ENCODE data around the gene RGS10.
"Not testable (repeated sequence)": the region's sequence is repeated elsewhere in the genome, so short reads cannot be mapped to it uniquely, and the experiment has no call there.

RGS10 gene

GRCh38 chr10:119463195-119463594 lies 79.3 kb downstream of the RGS10 start:
- not testable (repeated sequence) for H3K27ac ChIP-seq (ENCODE audit: low read length); H3K9me3 ChIP-seq (ENCODE audit: control insufficient read depth in 1 of 2, low read length in 2 of 2); H3K4me3 ChIP-seq (ENCODE audit: low read depth in 1 of 2, low read length in 2 of 2); H3K36me3 ChIP-seq (ENCODE audit: control insufficient read depth in 1 of 2, insufficient read depth in 2 of 2, low read length in 2 of 2); H3K4me1 ChIP-seq (ENCODE audit: control insufficient read depth in 1 of 2, insufficient read depth in 2 of 2, low read length in 2 of 2); H3K27me3 ChIP-seq (ENCODE audit: low read depth, low read length)

DNA sequence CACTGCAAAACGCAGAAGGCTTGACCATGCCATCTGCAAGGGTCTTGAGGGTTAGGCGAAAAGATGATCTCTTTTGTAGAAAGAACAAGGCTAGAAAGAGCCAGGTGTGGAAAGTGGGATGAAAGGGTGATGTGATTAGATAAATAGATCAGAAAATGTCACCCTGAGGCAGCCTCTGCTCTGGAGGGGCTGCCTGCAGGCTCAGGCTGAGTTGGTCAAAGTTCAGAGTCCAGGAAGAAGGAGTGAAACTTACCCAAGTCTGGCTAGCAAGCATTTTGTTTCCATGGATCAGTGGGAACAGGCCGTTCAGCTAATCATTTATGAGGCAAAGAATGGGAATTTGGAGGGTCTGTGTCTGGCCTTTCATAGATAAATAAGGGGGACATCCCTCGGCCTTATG lies 79.7 kb downstream of the RGS10 start:
- Histone ChIP-seq H3K9me3 (ENCODE audit: control insufficient read depth in 1 of 2, low read length in 2 of 2) (no peaks in the 10 kb centered on the region), H3K36me3 (ENCODE audit: control insufficient read depth in 1 of 2, insufficient read depth in 2 of 2, low read length in 2 of 2) (no peaks in the 10 kb centered on the region), H3K4me3 (ENCODE audit: low read depth in 1 of 2, low read length in 2 of 2) (no peak overlapping the region), H3K27ac (ENCODE audit: low read length) (no peak overlapping the region), H3K4me1 (ENCODE audit: control insufficient read depth in 1 of 2, insufficient read depth in 2 of 2, low read length in 2 of 2) (no peaks in the 10 kb centered on the region), H3K27me3 (ENCODE audit: low read depth, low read length) (no peaks in the 10 kb centered on the region)

- Histone ChIP-seq H3K36me3 (ENCODE audit: control insufficient read depth in 1 of 2, insufficient read depth in 2 of 2, low read length in 2 of 2) (no peaks in the 10 kb centered on the region), H3K9me3 (ENCODE audit: control insufficient read depth in 1 of 2, low read length in 2 of 2) (no peaks in the 10 kb centered on the region), H3K4me3 (ENCODE audit: low read depth in 1 of 2, low read length in 2 of 2) (no peak overlapping the region), H3K27me3 (ENCODE audit: low read depth, low read length) (no peaks in the 10 kb centered on the region), H3K27ac (ENCODE audit: low read length) (no peak overlapping the region), H3K4me1 (ENCODE audit: control insufficient read depth in 1 of 2, insufficient read depth in 2 of 2, low read length in 2 of 2) (no peaks in the 10 kb centered on the region)
Observed at GRCh38 chr10:119461923-119462322, 80.6 kb downstream of the RGS10 start.

- H3K27ac ChIP-seq (ENCODE audit: low read length) = no peak overlapping the region
- H3K27me3 ChIP-seq (ENCODE audit: low read depth, low read length) = no peaks in the 10 kb centered on the region
- H3K36me3 ChIP-seq (ENCODE audit: control insufficient read depth in 1 of 2, insufficient read depth in 2 of 2, low read length in 2 of 2) = peaks cover 0 to 4% of the 10 kb centered on the region in 2 donors
- H3K4me3 ChIP-seq (ENCODE audit: low read depth in 1 of 2, low read length in 2 of 2) = no peak overlapping the region
- no peaks in the 10 kb centered on the region for H3K9me3 ChIP-seq (ENCODE audit: control insufficient read depth in 1 of 2, low read length in 2 of 2)
- H3K4me1 ChIP-seq (ENCODE audit: control insufficient read depth in 1 of 2, insufficient read depth in 2 of 2, low read length in 2 of 2) = no peaks in the 10 kb centered on the region
Observed at GRCh38 chr10:119461380-119461779, 81.1 kb downstream of the RGS10 start.

DNA sequence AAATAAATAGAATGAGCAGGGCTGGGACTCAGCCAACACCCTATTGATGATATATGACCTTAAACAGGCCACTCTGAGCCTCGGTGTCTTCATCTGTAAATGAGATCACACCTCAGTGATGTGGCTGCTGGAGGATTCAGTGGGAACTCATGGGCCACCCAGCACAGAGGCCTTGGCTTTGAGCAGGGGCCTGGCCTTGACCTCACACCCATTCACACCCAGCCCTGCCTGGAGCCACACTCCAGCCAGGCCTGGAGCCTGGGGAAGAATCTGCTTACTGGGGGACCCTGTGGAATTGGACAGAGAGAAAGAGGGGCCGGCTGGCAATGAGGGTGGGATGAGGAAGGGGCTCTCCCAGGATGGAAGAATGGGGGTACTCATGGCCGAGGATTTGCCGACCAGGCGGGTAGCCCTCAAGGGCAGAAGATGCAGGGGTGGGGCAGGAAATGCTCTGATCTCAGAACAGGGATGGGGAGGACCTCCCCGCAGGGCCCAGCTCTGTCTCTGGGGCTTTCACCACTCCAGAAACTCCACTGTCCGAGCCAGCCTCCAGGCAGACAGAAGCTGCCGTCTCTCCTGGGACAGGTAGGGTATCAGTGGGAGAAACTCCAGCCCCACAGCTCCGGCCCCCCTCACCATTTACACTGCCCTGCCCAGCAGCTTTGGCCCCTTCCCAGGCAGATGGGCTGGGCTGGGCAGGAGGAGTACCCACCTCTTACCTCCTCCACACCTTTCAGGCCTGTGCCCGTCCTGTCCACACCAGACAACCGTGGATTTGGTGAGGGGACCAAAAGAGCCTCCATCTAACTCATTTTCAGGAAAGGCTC lies 81.9 kb downstream of the RGS10 start:
- Histone ChIP-seq H3K4me1 (ENCODE audit: control insufficient read depth in 1 of 2, insufficient read depth in 2 of 2, low read length in 2 of 2) (no peaks in the 10 kb centered on the region), H3K27ac (ENCODE audit: low read length) (no peak overlapping the region), H3K27me3 (ENCODE audit: low read depth, low read length) (no peaks in the 10 kb centered on the region), H3K36me3 (ENCODE audit: control insufficient read depth in 1 of 2, insufficient read depth in 2 of 2, low read length in 2 of 2) (peaks cover 0 to 12% of the 10 kb centered on the region in 2 donors), H3K9me3 (ENCODE audit: control insufficient read depth in 1 of 2, low read length in 2 of 2) (no peaks in the 10 kb centered on the region), H3K4me3 (ENCODE audit: low read depth in 1 of 2, low read length in 2 of 2) (no peak overlapping the region)

DNA sequence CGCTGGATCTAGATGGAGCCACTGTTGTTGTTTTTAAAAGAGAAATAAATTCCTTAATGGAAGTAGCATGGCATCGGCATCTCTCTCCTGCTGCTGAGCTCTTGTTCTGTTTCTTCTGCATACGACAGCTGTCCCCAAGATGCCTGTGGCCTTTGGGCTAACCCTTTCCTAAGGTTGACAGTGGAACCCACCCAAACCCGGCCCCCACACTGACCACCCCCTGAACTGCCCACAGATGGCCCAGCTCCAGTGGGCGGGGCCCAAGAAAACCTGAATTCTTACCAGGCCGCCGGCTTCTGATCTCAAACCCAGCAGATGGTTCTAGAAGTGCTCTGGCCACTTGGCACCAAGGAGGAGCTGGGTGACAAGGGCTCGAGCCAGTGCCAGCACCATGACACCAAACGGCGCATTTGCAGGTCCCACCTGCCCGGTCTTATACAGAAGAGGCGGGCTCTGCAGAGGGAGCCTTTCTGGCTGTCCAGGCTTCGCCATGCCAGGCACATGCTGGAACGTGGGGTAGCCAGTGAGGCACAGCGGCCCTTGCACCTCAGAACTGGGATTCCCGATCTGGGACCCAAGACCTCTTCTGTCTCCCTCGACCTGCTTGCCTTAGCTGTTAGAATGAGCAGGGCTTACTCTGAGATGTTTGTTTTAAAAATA lies 82.7 kb downstream of the RGS10 start:
- H3K4me3 ChIP-seq (ENCODE audit: low read depth in 1 of 2, low read length in 2 of 2) = no peak overlapping the region
- no peak overlapping the region for H3K27ac ChIP-seq (ENCODE audit: low read length)
- H3K36me3 ChIP-seq (ENCODE audit: control insufficient read depth in 1 of 2, insufficient read depth in 2 of 2, low read length in 2 of 2) = peaks cover 0 to 14% of the 10 kb centered on the region in 2 donors
- no peaks in the 10 kb centered on the region for H3K9me3 ChIP-seq (ENCODE audit: control insufficient read depth in 1 of 2, low read length in 2 of 2)
- no peaks in the 10 kb centered on the region for H3K27me3 ChIP-seq (ENCODE audit: low read depth, low read length)
- H3K4me1 ChIP-seq (ENCODE audit: control insufficient read depth in 1 of 2, insufficient read depth in 2 of 2, low read length in 2 of 2) = no peaks in the 10 kb centered on the region

- Histone ChIP-seq H3K4me1 (ENCODE audit: control insufficient read depth in 1 of 2, insufficient read depth in 2 of 2, low read length in 2 of 2) (no peaks in the 10 kb centered on the region), H3K27ac (ENCODE audit: low read length) (no peak overlapping the region), H3K4me3 (ENCODE audit: low read depth in 1 of 2, low read length in 2 of 2) (no peak overlapping the region), H3K36me3 (ENCODE audit: control insufficient read depth in 1 of 2, insufficient read depth in 2 of 2, low read length in 2 of 2) (peaks cover 11 to 29% of the 10 kb centered on the region in 2 donors), H3K27me3 (ENCODE audit: low read depth, low read length) (no peaks in the 10 kb centered on the region), H3K9me3 (ENCODE audit: control insufficient read depth in 1 of 2, low read length in 2 of 2) (no peaks in the 10 kb centered on the region)
Observed at GRCh38 chr10:119457966-119458766, 84.4 kb downstream of the RGS10 start.

GRCh38 chr10:119456435-119456810 lies 86.1 kb downstream of the RGS10 start:
- Histone ChIP-seq H3K27me3 (ENCODE audit: low read depth, low read length) (no peaks in the 10 kb centered on the region), H3K9me3 (ENCODE audit: control insufficient read depth in 1 of 2, low read length in 2 of 2) (no peaks in the 10 kb centered on the region), H3K4me3 (ENCODE audit: low read depth in 1 of 2, low read length in 2 of 2) (no peak overlapping the region), H3K36me3 (ENCODE audit: control insufficient read depth in 1 of 2, insufficient read depth in 2 of 2, low read length in 2 of 2) (peaks cover 11 to 44% of the 10 kb centered on the region in 2 donors), H3K4me1 (ENCODE audit: control insufficient read depth in 1 of 2, insufficient read depth in 2 of 2, low read length in 2 of 2) (no peaks in the 10 kb centered on the region), H3K27ac (ENCODE audit: low read length) (no peak overlapping the region)

DNA sequence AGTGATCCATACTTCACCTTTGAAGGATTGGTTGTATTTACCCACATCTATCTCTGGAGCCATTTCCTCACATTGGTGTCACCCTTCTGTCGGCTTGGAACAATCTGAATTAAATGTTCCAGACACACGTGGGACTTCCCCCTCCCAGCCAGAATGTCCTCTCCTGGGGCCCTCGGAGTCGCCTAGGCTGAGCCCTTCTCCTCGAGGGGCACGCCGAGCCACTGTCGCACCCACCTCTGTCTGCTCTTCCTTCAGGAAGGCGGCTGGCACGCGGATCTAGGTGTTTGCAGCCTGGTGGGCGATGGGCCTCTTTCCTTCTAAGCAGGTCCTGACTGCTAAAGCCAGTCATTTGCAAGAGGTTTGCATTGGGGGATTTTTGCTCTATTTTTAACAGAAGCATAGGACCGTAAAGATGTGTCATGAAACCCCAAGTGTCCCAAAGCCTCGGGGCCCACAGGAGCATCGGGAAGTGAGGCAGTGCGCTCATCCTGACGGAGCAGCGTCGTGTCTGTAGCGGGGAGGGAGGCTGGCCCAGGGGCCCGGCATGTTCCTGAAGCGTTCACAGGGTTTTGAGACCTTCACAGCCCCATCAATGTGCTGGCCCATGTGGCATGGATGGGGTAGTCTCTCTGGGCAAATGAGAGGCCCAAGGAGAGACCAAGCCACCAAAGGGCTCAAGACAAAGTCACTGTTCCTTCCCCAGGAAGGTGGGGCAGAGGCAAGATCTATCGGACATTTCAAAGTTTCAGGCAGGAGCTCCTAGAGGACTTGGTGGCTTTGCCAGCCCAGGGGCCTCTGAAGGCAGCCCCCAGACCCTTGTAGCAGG lies 86.7 kb downstream of the RGS10 start:
- Histone ChIP-seq H3K36me3 (ENCODE audit: control insufficient read depth in 1 of 2, insufficient read depth in 2 of 2, low read length in 2 of 2) (peaks cover 11 to 46% of the 10 kb centered on the region in 2 donors), H3K4me1 (ENCODE audit: control insufficient read depth in 1 of 2, insufficient read depth in 2 of 2, low read length in 2 of 2) (no peaks in the 10 kb centered on the region), H3K9me3 (ENCODE audit: control insufficient read depth in 1 of 2, low read length in 2 of 2) (no peaks in the 10 kb centered on the region), H3K27me3 (ENCODE audit: low read depth, low read length) (no peaks in the 10 kb centered on the region), H3K27ac (ENCODE audit: low read length) (no peak overlapping the region), H3K4me3 (ENCODE audit: low read depth in 1 of 2, low read length in 2 of 2) (no peak overlapping the region)

DNA sequence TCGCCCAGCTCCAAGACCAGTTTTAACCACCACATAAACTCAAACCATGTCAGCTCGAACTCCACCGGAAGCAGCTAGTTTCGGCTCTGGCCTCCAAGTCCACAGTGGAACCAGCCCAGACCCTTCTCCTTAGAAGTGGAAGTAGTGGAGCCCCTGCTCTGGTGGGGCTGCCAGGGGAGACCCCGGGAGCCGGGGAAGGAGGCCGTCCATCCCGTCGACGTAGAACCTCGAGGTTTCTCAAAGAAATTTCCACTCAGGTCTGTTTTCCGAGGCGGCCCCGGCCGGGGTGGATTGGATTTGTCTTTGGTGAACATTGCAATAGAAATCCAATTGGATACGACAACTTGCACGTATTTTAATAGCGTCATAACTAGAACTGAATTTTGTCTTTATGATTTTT lies 87.5 kb downstream of the RGS10 start:
- Histone ChIP-seq H3K4me3 (ENCODE audit: low read depth in 1 of 2, low read length in 2 of 2) (no peak overlapping the region), H3K4me1 (ENCODE audit: control insufficient read depth in 1 of 2, insufficient read depth in 2 of 2, low read length in 2 of 2) (no peaks in the 10 kb centered on the region), H3K27me3 (ENCODE audit: low read depth, low read length) (no peaks in the 10 kb centered on the region), H3K36me3 (ENCODE audit: control insufficient read depth in 1 of 2, insufficient read depth in 2 of 2, low read length in 2 of 2) (peaks cover 11 to 52% of the 10 kb centered on the region in 2 donors), H3K27ac (ENCODE audit: low read length) (no peak overlapping the region), H3K9me3 (ENCODE audit: control insufficient read depth in 1 of 2, low read length in 2 of 2) (no peaks in the 10 kb centered on the region)

DNA sequence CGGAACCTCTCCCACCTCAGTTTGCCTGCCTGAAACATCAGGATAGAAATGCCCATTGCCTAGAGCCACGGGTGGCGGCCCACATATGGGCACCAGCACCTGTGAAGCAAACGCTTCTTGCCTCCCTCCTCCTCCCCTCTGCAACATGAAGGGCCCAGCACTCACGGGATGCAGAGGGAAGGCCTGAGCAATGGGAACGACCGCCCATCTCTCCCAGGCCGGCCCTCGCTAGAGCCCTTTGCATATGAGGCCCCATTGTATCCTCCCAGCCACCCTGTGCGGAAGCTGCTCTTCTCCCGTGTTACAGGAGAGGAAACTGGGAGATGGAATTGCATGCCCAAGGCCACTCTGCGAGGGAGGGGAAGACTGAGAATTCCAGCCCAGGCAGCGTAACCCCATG lies 88.2 kb downstream of the RGS10 start:
- no peaks in the 10 kb centered on the region for H3K27me3 ChIP-seq (ENCODE audit: low read depth, low read length)
- no peaks in the 10 kb centered on the region for H3K9me3 ChIP-seq (ENCODE audit: control insufficient read depth in 1 of 2, low read length in 2 of 2)
- H3K4me3 ChIP-seq (ENCODE audit: low read depth in 1 of 2, low read length in 2 of 2) = no peak overlapping the region
- H3K27ac ChIP-seq (ENCODE audit: low read length) = no peak overlapping the region
- H3K4me1 ChIP-seq (ENCODE audit: control insufficient read depth in 1 of 2, insufficient read depth in 2 of 2, low read length in 2 of 2) = no peaks in the 10 kb centered on the region
- peaks cover 11 to 52% of the 10 kb centered on the region in 2 donors for H3K36me3 ChIP-seq (ENCODE audit: control insufficient read depth in 1 of 2, insufficient read depth in 2 of 2, low read length in 2 of 2)
